Measurements from ENCODE around the gene IL13RA1.
A peak's percentile ranks its signal among the peaks of the same experiment; 100 is the strongest.
"Not testable (repeated sequence)": the region's sequence is repeated elsewhere in the genome, so short reads cannot be mapped to it uniquely, and the experiment has no call there.

IL13RA1 gene

DNA sequence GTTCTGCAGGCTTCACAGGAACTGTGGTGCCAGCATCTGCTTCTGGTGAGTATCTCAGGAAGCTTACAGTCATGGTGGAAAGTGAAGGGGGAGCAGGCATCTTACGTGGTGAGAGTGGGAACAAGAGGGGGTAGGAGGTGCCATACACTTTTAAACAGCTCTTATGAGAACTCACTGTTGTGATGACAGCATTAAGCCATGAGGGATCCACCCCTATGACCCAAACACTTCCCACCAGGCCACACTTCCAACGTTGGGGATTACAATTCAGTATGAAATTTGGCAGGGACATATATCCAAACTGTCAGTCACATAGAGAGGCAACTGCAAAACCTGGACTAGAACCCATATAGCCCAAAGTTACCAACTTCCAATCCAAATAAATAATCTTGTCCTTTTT is 53.1 kb downstream of the IL13RA1 start:
- H3K9me3 ChIP-seq, result no peaks in the 10 kb centered on the region
- TF ChIP-seq, protein P1, sequence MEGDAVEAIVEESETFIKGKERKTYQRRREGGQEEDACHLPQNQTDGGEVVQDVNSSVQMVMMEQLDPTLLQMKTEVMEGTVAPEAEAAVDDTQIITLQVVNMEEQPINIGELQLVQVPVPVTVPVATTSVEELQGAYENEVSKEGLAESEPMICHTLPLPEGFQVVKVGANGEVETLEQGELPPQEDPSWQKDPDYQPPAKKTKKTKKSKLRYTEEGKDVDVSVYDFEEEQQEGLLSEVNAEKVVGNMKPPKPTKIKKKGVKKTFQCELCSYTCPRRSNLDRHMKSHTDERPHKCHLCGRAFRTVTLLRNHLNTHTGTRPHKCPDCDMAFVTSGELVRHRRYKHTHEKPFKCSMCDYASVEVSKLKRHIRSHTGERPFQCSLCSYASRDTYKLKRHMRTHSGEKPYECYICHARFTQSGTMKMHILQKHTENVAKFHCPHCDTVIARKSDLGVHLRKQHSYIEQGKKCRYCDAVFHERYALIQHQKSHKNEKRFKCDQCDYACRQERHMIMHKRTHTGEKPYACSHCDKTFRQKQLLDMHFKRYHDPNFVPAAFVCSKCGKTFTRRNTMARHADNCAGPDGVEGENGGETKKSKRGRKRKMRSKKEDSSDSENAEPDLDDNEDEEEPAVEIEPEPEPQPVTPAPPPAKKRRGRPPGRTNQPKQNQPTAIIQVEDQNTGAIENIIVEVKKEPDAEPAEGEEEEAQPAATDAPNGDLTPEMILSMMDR (IDR thresholded peaks at IDR 0.05), result no peak
- no peak overlapping the region for H3K4me3 ChIP-seq (ENCODE audit: low read depth in 1 of 2, low read length in 1 of 2)
- no peaks in the 10 kb centered on the region for H3K36me3 ChIP-seq
- no peaks in the 10 kb centered on the region for H3K4me1 ChIP-seq (ENCODE audit: control insufficient read depth in 1 of 2, insufficient read depth in 1 of 2, low read depth in 1 of 2, low read length in 1 of 2)
- H3K27me3 ChIP-seq, result no peaks in the 10 kb centered on the region
- no peak overlapping the region for H3K27ac ChIP-seq

DNA sequence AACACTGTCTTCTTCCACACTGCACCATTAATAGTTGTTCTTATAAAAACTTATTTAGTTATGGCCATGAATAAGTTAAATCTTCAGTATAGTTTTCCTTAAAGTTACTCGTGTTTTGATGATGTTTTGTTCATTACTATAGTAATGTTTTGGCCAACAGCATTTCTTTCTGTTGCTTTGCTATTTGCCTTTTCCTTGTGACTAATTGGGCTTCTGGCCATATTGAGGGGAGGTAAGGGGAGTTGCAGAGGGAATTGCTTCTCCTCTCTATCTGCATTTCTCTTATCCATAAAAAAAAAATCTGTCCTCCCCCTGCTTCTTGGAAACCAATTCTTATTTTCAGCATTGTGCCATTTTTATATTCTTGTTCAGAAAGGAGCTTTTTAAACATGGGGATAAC is 53.5 kb downstream of the IL13RA1 start:
- no peaks in the 10 kb centered on the region for H3K9me3 ChIP-seq
- no peak overlapping the region for H3K4me3 ChIP-seq (ENCODE audit: low read depth in 1 of 2, low read length in 1 of 2)
- no peak overlapping the region for H3K27ac ChIP-seq
- H3K4me1 ChIP-seq (ENCODE audit: control insufficient read depth in 1 of 2, insufficient read depth in 1 of 2, low read depth in 1 of 2, low read length in 1 of 2), result no peaks in the 10 kb centered on the region
- TF ChIP-seq, protein P1 (IDR thresholded peaks at IDR 0.05), result no peak
- no peaks in the 10 kb centered on the region for H3K36me3 ChIP-seq
- no peaks in the 10 kb centered on the region for H3K27me3 ChIP-seq

DNA sequence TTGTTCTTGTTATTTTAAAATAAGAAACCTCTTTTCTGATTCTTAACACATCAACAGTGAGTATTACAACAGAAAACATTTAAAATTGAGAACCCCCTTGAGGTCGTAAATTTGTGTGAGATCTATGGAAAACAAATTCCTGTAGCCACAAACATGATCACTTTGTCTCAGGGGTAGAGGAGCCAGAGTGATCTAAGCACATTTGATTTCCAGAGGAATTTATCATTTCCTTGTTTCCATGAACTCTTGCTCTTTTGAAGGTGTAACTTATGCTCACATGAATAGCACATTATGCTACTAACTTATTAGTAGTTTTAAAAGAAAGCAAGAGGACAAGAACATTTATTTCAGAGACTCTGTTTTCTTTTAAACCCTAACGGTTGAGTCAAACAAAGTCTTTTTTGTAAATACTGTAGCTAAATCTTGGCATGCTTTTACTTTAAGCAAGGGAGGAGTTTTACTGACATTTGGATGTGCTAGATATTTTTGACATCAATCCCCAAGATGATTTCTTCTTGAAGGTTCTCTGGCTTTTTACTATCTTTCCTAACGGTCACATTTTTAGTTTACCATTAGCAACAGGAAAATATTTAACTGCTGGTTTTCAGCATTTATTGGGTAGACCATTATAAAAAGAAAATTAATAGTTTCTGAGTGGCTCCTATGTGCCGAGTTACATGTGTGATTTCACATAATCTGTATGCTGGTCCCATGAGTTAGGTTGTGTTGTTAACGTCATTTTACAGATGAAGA is 68.3 kb downstream of the IL13RA1 start:
- no peak overlapping the region for H3K4me3 ChIP-seq (ENCODE audit: low read depth in 1 of 2, low read length in 1 of 2)
- no peaks in the 10 kb centered on the region for H3K4me1 ChIP-seq (ENCODE audit: control insufficient read depth in 1 of 2, insufficient read depth in 1 of 2, low read depth in 1 of 2, low read length in 1 of 2)
- no peaks in the 10 kb centered on the region for H3K27me3 ChIP-seq
- TF ChIP-seq, protein P1 (IDR thresholded peaks at IDR 0.05), result no peak
- no peaks in the 10 kb centered on the region for H3K9me3 ChIP-seq
- H3K27ac ChIP-seq, result no peak overlapping the region
- H3K36me3 ChIP-seq, result no peaks in the 10 kb centered on the region

DNA sequence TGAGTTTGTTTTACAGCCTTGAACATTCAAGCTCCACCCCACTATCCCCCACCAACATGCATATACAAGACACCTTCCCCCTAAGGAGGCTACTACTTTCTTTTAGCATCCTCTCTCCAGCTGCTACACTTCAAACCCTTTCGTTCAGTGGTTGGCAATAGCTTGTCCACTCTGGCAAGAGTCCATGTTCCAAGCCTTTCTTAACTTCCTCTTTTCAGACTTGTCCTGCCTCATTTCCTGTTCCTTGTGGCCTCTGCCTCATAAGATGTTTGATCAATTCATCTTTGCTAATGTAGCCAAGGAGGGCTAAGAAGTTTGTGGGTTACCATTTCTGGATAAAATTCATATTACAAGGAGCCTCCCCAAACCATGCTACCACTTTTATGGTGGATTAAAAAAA is 75.5 kb downstream of the IL13RA1 start:
- Histone ChIP-seq H3K9me3 (no peaks in the 10 kb centered on the region), H3K27me3 (no peaks in the 10 kb centered on the region), H3K36me3 (no peaks in the 10 kb centered on the region), H3K27ac (no peak overlapping the region), H3K4me1 (ENCODE audit: control insufficient read depth in 1 of 2, insufficient read depth in 1 of 2, low read depth in 1 of 2, low read length in 1 of 2) (peaks cover 6 to 8% of the 10 kb centered on the region in 2 experiments), H3K4me3 (ENCODE audit: low read depth in 1 of 2, low read length in 1 of 2) (no peak overlapping the region)
- TF ChIP-seq, protein P1 (IDR thresholded peaks at IDR 0.05), result no peak

DNA sequence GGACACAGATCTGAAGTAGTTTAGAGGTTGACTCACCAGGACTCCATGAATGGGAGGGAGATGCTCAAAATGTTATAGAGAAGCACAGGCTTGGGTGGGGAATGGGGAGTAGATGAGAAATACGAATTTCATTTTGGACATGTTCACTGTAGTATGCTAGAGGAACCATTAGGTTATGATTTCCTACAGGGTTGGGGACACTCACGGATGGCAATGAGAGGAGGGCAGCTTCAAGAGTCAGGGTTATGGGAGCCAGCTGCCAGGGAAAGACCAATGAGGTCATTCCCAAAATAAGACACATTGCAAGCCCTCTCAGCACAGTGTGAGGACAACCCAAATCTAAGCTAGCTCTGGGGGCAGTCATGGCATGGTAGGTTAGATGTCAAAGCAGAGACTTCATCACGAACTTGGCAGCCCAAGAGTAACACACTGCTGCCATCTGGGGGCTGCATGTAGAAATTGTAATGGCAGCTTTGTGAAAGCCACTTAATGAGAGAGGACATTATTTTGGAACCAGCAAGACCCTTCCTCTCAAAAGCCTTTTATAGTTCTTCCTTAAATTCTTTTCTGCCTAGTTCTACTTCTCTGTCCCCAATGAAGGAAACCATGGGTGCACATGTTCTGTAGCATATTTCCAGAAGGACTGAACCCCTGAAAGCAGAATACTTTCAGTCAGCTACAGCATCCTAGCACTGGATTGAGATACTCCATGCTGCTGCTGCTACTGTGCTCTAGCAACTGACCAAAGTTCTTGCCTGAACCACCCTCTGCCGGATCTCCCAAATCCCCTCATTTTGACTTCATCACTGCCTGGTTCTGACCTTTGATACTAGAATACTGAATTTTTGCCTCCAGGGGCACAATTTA is 80.0 kb downstream of the IL13RA1 start:
- TF ChIP-seq, protein P1 (IDR thresholded peaks at IDR 0.05), result peak; percentile 59
- no peak overlapping the region for H3K4me3 ChIP-seq (ENCODE audit: low read depth in 1 of 2, low read length in 1 of 2)
- H3K27me3 ChIP-seq, result no peaks in the 10 kb centered on the region
- no peaks in the 10 kb centered on the region for H3K9me3 ChIP-seq
- H3K4me1 ChIP-seq (ENCODE audit: control insufficient read depth in 1 of 2, insufficient read depth in 1 of 2, low read depth in 1 of 2, low read length in 1 of 2), result peaks cover 6 to 8% of the 10 kb centered on the region in 2 experiments
- no peak overlapping the region for H3K27ac ChIP-seq
- H3K36me3 ChIP-seq, result no peaks in the 10 kb centered on the region

DNA sequence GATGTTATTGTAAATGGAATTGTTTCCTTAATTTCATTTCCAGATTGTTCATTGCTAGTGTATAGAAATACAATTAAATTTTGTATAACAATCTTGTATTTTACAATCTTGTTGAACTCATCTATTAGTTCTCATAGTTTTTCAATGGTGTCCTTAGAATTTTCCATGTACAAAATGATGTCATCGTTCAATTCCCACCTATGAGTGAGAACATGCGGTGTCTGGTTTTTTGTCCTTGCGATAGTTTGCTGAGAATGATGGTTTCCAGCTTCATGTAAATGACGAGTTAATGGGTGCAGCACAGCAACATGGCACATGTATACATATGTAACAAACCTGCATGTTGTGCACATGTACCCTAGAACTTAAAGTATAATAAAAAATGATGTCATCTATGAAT is 89.9 kb downstream of the IL13RA1 start:
- not testable (repeated sequence) for H3K9me3 ChIP-seq; H3K4me1 ChIP-seq (ENCODE audit: control insufficient read depth in 1 of 2, insufficient read depth in 1 of 2, low read depth in 1 of 2, low read length in 1 of 2); H3K36me3 ChIP-seq; H3K4me3 ChIP-seq (ENCODE audit: low read depth in 1 of 2, low read length in 1 of 2); H3K27ac ChIP-seq
- peaks cover 18% of the 10 kb centered on the region for H3K27me3 ChIP-seq

All from neutrophil (primary cell).